K562 (cell line): ENCODE measurements around the gene CEP95. TPM values are rescaled to one million over a fixed set of nuclear protein-coding genes. Genes with fewer than 3 reads are reported as not detected.
"Not testable (repeated sequence)": the region's sequence is repeated elsewhere in the genome, so short reads cannot be mapped to it uniquely, and the experiment has no call there.

Source experiments
- ATAC-seq: fragments of 200-7000 bp; cut with Tn5 transposase; 3 replicates; pipeline ENCODE4 v1.9.1; 2020; ENCODE audit warnings: moderate library complexity
- BruUV-seq: library from RNA; stranded (reverse); fragments of 400-500 nt; replicated peaks from 2 replicates; lab custom pipeline; 2021; lab: Mats Ljungman, UMichigan
- CTCF ChIA-PET: fragments of 300-600 bp; formaldehyde crosslinking; extraction: SDS; loops from one replicate; lab custom pipeline; 2021; ENCODE audit warnings: low intra/inter-chr PET ratio; lab: Yijun Ruan, JAX
- POLR2A ChIA-PET: fragments of 300-600, 350-650 bp; sonication (Branson Sonifier 250); formaldehyde crosslinking; extraction: SDS; loops from one replicate; lab custom pipeline; 2021; ENCODE audit warnings: antibody characterized with exemption, inconsistent platforms; lab: Yijun Ruan, JAX
- DNase-seq, 4 experiments: peaks; one replicate each; pipeline versions ENCODE4 v3.0.0 to v3.0.0-alpha.2; 2011 to 2018; ENCODE audit warnings: low spot score in 3 of 4, mixed read lengths in 3 of 4; ENCODE audit errors: extremely low read depth in 1 of 4
- FAIRE-seq: peaks from 2 replicates; lab custom pipeline; 2011; peaks lifted over from hg19 to GRCh38; lab: Jason Lieb, UNC
- H2AFZ ChIP-seq: 2 replicates; pipeline ENCODE4 v1.6.0; 2011; ENCODE audit warnings: low read depth, low read length, control low read depth, inconsistent platforms
- H3K27ac ChIP-seq: fragments of 200-600 bp; 3 replicates; pipeline ENCODE4 v1.8.0; 2011; ENCODE audit warnings: low read depth, mild to moderate bottlenecking, control low read depth, inconsistent platforms, low read length, moderate library complexity, mixed read lengths; ENCODE audit errors: extremely low read depth
- H3K27me3 ChIP-seq, 2 experiments: fragments of 300-600 bp in 1 of 2; 2 replicates in 1 of 2; 3 replicates in 1 of 2; pipeline versions ENCODE4 v1.6.0 to v1.8.0; 2011; ENCODE audit warnings: inconsistent platforms in 2 of 2, low read length in 2 of 2, mild to moderate bottlenecking in 1 of 2, mixed read lengths in 1 of 2, moderate library complexity in 1 of 2; ENCODE audit not compliant: control insufficient read depth in 2 of 2, insufficient read depth in 2 of 2
- H3K36me3 ChIP-seq: fragments of 300-600 bp; 3 replicates; pipeline ENCODE4 v1.8.0; 2011; ENCODE audit warnings: mild to moderate bottlenecking, low read length, inconsistent platforms; ENCODE audit not compliant: control insufficient read depth, insufficient read depth
- H3K4me1 ChIP-seq, 2 experiments: fragments of 200-600 bp in 1 of 2; replicated peaks in 1 of 2; 2 replicates in 1 of 2; 3 replicates in 1 of 2; pipeline versions ENCODE4 v1.5.1 to v1.8.0; 2011; ENCODE audit warnings: inconsistent platforms in 2 of 2, low read length in 2 of 2, mild to moderate bottlenecking in 1 of 2, mixed read lengths in 1 of 2, moderate library complexity in 1 of 2; ENCODE audit not compliant: control insufficient read depth in 2 of 2, insufficient read depth in 2 of 2
- H3K4me2 ChIP-seq: 2 replicates; pipeline ENCODE4 v1.6.1; 2011; ENCODE audit warnings: low read length, control low read depth, inconsistent platforms, mixed read lengths; ENCODE audit not compliant: insufficient read depth
- H3K4me3 ChIP-seq: fragments of 200-600 bp; sonication (generic), shearing (Covaris generic); 2 replicates; pipeline ENCODE4 v1.5.1; 2016; ENCODE audit warnings: control low read depth, inconsistent platforms
- H3K79me2 ChIP-seq: fragments of 200-600 bp; 3 replicates; pipeline ENCODE4 v1.8.0; 2011; ENCODE audit warnings: low read length, inconsistent platforms; ENCODE audit not compliant: control insufficient read depth, insufficient read depth
- H3K9ac ChIP-seq, 2 experiments: 2 replicates each; pipeline versions ENCODE4 v1.6.0 to v1.6.1; 2011; ENCODE audit warnings: low read depth in 2 of 2, low read length in 2 of 2, control low read depth in 1 of 2, inconsistent platforms in 1 of 2, mild to moderate bottlenecking in 1 of 2, mixed read lengths in 1 of 2; ENCODE audit not compliant: insufficient read depth in 1 of 2
- H3K9me1 ChIP-seq: one replicate; pipeline ENCODE4 v1.6.0; 2011; ENCODE audit warnings: inconsistent platforms, mild to moderate bottlenecking, low read length, moderate library complexity; ENCODE audit not compliant: control insufficient read depth, insufficient read depth
- H3K9me3 ChIP-seq: replicated peaks from 2 replicates; pipeline ENCODE4 v1.5.1; 2011; ENCODE audit warnings: low read depth, low read length, inconsistent platforms; ENCODE audit not compliant: control insufficient read depth, insufficient read depth
- H4K20me1 ChIP-seq: replicated peaks from 2 replicates; pipeline ENCODE4 v1.6.1; 2011; ENCODE audit warnings: low read length, inconsistent platforms, mixed read lengths; ENCODE audit not compliant: control insufficient read depth, insufficient read depth
- KHSRP ChIP-seq: fragments of 450-650 bp; IDR thresholded peaks from 2 replicates; pipeline ENCODE4 v1.6.1; 2017
- WGBS: fragments of 100-300 bp; shearing (Covaris generic); methylation state at CpG from one replicate; pipeline ENCODE4 v1.1.6; 2016; ENCODE audit warnings: low coverage, mixed read lengths; ENCODE audit not compliant: insufficient coverage; ENCODE audit errors: missing lambda C conversion rate; 5-methylcytosine and 5-hydroxymethylcytosine counted together
- in situ Hi-C: fragments of 300-500 bp; cut with MboI; formaldehyde crosslinking; loops from 4 replicates; pipeline ENCODE4 v1.15.0; 2018; ENCODE audit warnings: inconsistent platforms, mixed read lengths
- intact Hi-C: fragments of 100-400 bp; cut with micrococcal nuclease; formaldehyde crosslinking; loops from 2 replicates; pipeline ENCODE4 v1.14.2; 2022
- polyA plus RNA-seq, 8 experiments: library from polyadenylated mRNA; depleted of rRNA in 4 of 8; stranded (reverse) in 5 of 8; unstranded in 3 of 8; fragments of >200 nt; fragmentation: Nextera tagmentation in 2 of 8; fragmentation: Illumina TruSeq in 1 of 8; extraction: Ambion mirVana in 2 of 8; extraction: Trizol in 1 of 8; gene quantifications; 2 replicates each; pipeline versions ENCODE4 v1.2.1 to v1.2.3, GENCODE V29; 2011 to 2014; ENCODE audit warnings: inconsistent platforms in 1 of 8, missing spikeins in 1 of 8
- total RNA-seq, 7 experiments: library from RNA; depleted of rRNA in 6 of 7; stranded (reverse); fragments of >200 nt in 6 of 7; fragmentation: Illumina TruSeq in 2 of 7; extraction: Trizol in 2 of 7; gene quantifications; 2 replicates each; pipeline versions ENCODE4 v1.2.1 to v1.2.3, GENCODE V29; 2011 to 2021; ENCODE audit warnings: low replicate concordance in 1 of 7
- TF ChIP-seq, protein P1 (sequence below): fragments of 450-650 bp; IDR thresholded peaks from 2 replicates; pipeline ENCODE4 v1.6.1; 2016; ENCODE audit warnings: mild to moderate bottlenecking, moderate library complexity
- TF ChIP-seq, protein P2 (sequence below): fragments of 450-650 bp; IDR thresholded peaks from 2 replicates; pipeline ENCODE4 v1.6.1; 2017; ENCODE audit warnings: antibody characterized with exemption, mild to moderate bottlenecking

CEP95 gene
- total and polyA plus RNA-seq, 9 of the 15 experiments (the other 6 are each of a cell fraction or from before 2014, with no cell fraction given), result 26.7 to 80.7 (median 56.9) TPM

DNA sequence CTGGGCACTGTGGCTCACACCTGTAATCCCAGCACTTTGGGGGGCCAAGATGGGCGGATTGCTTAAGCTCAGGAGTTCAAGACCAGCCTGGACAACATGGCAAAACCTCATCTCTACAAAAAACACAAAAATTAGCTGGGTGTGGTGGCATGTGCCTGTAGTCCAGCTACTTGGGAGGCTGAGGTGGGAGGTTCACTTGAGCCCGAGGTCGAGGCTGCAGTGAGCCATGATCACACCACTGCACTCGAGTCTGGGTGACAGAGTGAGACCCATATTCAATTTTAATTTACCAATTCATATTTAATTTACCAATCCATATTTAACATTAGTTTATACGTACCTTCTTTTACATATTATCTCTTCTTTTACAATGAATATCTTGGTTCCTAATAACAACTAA, 11.5 kb upstream of the CEP95 start:
- H3K27me3 ChIP-seq, H3K9me1 ChIP-seq, in situ Hi-C loops, CTCF ChIA-PET, ATAC-seq, intact Hi-C loops, DNase-seq, H2AFZ ChIP-seq, BruUV-seq, H4K20me1 ChIP-seq, H3K9me3 ChIP-seq, H3K4me1 ChIP-seq, FAIRE-seq: not testable (repeated sequence)
- Histone ChIP-seq H3K79me2 (peaks cover 61% of the 10 kb centered on the region), H3K4me2 (peak overlapping the region; percentile 85), H3K36me3 (peaks cover 71% of the 10 kb centered on the region), H3K27ac (0 out of 3 replicates have a peak overlapping the region, but pooled peaks have one; percentile 48), H3K9ac (peak overlapping the region; percentile 72 to 88; a peak in 3 of 4 replicates), H3K4me3 (peak overlapping the region; percentile 69)
- POLR2A ChIA-PET, result interaction anchor here (1.2 to 5.5 kb wide), 2 partner anchors 10 to 17 kb away, joined by 3 to 114 read pairs; partner anchors contain the start of genes CEP95 and DDX5
- 0% methylated on average over 5 of the region's 5 CpGs for WGBS
- TF ChIP-seq, protein P1, sequence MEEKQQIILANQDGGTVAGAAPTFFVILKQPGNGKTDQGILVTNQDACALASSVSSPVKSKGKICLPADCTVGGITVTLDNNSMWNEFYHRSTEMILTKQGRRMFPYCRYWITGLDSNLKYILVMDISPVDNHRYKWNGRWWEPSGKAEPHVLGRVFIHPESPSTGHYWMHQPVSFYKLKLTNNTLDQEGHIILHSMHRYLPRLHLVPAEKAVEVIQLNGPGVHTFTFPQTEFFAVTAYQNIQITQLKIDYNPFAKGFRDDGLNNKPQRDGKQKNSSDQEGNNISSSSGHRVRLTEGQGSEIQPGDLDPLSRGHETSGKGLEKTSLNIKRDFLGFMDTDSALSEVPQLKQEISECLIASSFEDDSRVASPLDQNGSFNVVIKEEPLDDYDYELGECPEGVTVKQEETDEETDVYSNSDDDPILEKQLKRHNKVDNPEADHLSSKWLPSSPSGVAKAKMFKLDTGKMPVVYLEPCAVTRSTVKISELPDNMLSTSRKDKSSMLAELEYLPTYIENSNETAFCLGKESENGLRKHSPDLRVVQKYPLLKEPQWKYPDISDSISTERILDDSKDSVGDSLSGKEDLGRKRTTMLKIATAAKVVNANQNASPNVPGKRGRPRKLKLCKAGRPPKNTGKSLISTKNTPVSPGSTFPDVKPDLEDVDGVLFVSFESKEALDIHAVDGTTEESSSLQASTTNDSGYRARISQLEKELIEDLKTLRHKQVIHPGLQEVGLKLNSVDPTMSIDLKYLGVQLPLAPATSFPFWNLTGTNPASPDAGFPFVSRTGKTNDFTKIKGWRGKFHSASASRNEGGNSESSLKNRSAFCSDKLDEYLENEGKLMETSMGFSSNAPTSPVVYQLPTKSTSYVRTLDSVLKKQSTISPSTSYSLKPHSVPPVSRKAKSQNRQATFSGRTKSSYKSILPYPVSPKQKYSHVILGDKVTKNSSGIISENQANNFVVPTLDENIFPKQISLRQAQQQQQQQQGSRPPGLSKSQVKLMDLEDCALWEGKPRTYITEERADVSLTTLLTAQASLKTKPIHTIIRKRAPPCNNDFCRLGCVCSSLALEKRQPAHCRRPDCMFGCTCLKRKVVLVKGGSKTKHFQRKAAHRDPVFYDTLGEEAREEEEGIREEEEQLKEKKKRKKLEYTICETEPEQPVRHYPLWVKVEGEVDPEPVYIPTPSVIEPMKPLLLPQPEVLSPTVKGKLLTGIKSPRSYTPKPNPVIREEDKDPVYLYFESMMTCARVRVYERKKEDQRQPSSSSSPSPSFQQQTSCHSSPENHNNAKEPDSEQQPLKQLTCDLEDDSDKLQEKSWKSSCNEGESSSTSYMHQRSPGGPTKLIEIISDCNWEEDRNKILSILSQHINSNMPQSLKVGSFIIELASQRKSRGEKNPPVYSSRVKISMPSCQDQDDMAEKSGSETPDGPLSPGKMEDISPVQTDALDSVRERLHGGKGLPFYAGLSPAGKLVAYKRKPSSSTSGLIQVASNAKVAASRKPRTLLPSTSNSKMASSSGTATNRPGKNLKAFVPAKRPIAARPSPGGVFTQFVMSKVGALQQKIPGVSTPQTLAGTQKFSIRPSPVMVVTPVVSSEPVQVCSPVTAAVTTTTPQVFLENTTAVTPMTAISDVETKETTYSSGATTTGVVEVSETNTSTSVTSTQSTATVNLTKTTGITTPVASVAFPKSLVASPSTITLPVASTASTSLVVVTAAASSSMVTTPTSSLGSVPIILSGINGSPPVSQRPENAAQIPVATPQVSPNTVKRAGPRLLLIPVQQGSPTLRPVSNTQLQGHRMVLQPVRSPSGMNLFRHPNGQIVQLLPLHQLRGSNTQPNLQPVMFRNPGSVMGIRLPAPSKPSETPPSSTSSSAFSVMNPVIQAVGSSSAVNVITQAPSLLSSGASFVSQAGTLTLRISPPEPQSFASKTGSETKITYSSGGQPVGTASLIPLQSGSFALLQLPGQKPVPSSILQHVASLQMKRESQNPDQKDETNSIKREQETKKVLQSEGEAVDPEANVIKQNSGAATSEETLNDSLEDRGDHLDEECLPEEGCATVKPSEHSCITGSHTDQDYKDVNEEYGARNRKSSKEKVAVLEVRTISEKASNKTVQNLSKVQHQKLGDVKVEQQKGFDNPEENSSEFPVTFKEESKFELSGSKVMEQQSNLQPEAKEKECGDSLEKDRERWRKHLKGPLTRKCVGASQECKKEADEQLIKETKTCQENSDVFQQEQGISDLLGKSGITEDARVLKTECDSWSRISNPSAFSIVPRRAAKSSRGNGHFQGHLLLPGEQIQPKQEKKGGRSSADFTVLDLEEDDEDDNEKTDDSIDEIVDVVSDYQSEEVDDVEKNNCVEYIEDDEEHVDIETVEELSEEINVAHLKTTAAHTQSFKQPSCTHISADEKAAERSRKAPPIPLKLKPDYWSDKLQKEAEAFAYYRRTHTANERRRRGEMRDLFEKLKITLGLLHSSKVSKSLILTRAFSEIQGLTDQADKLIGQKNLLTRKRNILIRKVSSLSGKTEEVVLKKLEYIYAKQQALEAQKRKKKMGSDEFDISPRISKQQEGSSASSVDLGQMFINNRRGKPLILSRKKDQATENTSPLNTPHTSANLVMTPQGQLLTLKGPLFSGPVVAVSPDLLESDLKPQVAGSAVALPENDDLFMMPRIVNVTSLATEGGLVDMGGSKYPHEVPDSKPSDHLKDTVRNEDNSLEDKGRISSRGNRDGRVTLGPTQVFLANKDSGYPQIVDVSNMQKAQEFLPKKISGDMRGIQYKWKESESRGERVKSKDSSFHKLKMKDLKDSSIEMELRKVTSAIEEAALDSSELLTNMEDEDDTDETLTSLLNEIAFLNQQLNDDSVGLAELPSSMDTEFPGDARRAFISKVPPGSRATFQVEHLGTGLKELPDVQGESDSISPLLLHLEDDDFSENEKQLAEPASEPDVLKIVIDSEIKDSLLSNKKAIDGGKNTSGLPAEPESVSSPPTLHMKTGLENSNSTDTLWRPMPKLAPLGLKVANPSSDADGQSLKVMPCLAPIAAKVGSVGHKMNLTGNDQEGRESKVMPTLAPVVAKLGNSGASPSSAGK, result 0 out of 2 replicates have a peak, but pooled peaks have one; percentile 28
- TF ChIP-seq, protein P2, sequence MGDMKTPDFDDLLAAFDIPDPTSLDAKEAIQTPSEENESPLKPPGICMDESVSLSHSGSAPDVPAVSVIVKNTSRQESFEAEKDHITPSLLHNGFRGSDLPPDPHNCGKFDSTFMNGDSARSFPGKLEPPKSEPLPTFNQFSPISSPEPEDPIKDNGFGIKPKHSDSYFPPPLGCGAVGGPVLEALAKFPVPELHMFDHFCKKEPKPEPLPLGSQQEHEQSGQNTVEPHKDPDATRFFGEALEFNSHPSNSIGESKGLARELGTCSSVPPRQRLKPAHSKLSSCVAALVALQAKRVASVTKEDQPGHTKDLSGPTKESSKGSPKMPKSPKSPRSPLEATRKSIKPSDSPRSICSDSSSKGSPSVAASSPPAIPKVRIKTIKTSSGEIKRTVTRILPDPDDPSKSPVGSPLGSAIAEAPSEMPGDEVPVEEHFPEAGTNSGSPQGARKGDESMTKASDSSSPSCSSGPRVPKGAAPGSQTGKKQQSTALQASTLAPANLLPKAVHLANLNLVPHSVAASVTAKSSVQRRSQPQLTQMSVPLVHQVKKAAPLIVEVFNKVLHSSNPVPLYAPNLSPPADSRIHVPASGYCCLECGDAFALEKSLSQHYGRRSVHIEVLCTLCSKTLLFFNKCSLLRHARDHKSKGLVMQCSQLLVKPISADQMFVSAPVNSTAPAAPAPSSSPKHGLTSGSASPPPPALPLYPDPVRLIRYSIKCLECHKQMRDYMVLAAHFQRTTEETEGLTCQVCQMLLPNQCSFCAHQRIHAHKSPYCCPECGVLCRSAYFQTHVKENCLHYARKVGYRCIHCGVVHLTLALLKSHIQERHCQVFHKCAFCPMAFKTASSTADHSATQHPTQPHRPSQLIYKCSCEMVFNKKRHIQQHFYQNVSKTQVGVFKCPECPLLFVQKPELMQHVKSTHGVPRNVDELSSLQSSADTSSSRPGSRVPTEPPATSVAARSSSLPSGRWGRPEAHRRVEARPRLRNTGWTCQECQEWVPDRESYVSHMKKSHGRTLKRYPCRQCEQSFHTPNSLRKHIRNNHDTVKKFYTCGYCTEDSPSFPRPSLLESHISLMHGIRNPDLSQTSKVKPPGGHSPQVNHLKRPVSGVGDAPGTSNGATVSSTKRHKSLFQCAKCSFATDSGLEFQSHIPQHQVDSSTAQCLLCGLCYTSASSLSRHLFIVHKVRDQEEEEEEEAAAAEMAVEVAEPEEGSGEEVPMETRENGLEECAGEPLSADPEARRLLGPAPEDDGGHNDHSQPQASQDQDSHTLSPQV, result 0 out of 2 replicates have a peak, but pooled peaks have one; percentile 20
- TF ChIP-seq KHSRP, result peak; percentile 8; the same call in 1 of the 2 replicates
